ENCODE measurements around the gene MT1B. TPM values are rescaled to one million over a fixed set of nuclear protein-coding genes. Genes with fewer than 3 reads are reported as not detected.
A peak's percentile ranks its signal among the peaks of the same experiment; 100 is the strongest.

MT1B gene
- total and polyA plus RNA-seq, 2 of the 13 experiments (the other 11 are each of a cell fraction or from before 2014, with no cell fraction given): 0.89 TPM; not detected in 1

DNA sequence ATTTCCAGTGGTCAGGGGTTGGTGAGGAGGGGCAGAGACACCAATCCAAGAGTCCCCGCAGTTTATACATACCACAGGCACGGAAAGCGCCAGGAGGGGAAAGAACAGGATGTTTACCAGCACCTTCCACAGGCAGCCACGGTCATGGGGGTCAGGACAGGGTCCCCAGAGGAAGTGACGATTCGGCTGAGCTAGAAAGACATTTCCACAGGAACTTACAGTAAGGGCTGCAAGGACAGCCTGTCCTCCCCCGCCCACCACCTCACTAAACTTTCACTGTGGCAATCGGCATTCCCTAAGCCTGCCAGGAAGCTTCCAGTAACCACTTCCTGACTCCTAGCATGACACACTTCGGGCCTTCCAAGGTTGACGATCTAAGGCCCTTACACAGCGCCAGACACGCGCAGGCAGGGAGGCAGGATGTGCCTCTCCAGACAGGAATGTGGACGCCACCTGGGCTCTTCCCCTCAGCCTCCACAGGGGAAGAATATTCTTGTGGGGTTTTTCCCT, 44.5 kb upstream of the MT1B start (continued):
- TF ChIP-seq, protein P1, sequence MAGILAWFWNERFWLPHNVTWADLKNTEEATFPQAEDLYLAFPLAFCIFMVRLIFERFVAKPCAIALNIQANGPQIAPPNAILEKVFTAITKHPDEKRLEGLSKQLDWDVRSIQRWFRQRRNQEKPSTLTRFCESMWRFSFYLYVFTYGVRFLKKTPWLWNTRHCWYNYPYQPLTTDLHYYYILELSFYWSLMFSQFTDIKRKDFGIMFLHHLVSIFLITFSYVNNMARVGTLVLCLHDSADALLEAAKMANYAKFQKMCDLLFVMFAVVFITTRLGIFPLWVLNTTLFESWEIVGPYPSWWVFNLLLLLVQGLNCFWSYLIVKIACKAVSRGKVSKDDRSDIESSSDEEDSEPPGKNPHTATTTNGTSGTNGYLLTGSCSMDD (CRISPR knock-in tag; IDR thresholded peaks at IDR 0.05): no peak
- TF ChIP-seq ZNF546 (CRISPR knock-in tag; conservative IDR thresholded peaks at IDR 0.05) (no peak), GATAD1 (CRISPR knock-in tag; IDR thresholded peaks at IDR 0.05) (peak; percentile 75), KAT8 (CRISPR knock-in tag; IDR thresholded peaks at IDR 0.05) (peak; percentile 91), ZNF180 (CRISPR knock-in tag; IDR thresholded peaks at IDR 0.05; ENCODE audit: borderline replicate concordance, low read depth) (peak; percentile 61; the same call in 1 of the 2 replicates), ZNF138 (CRISPR knock-in tag; IDR thresholded peaks at IDR 0.05; ENCODE audit: low read depth) (0 out of 2 replicates have a peak, but pooled peaks have one; percentile 58), TCF7L2 (IDR thresholded peaks at IDR 0.05; ENCODE audit: low read depth, low read length) (no peak), ZNF672 (CRISPR knock-in tag; IDR thresholded peaks at IDR 0.05) (no peak), NR2F2 (IDR thresholded peaks at IDR 0.05; ENCODE audit: borderline replicate concordance, low read depth) (peak; percentile 73; the same call in 1 of the 2 replicates), RAD51 (IDR thresholded peaks at IDR 0.05; ENCODE audit: borderline replicate concordance) (no peak), KLF9 (CRISPR knock-in tag; IDR thresholded peaks at IDR 0.05; ENCODE audit: low read depth) (peak; percentile 90; the same call in 1 of the 2 replicates), ZNF24 (IDR thresholded peaks at IDR 0.05) (0 out of 2 replicates have a peak, but pooled peaks have one; percentile 6)
- TF ChIP-seq, protein P2, sequence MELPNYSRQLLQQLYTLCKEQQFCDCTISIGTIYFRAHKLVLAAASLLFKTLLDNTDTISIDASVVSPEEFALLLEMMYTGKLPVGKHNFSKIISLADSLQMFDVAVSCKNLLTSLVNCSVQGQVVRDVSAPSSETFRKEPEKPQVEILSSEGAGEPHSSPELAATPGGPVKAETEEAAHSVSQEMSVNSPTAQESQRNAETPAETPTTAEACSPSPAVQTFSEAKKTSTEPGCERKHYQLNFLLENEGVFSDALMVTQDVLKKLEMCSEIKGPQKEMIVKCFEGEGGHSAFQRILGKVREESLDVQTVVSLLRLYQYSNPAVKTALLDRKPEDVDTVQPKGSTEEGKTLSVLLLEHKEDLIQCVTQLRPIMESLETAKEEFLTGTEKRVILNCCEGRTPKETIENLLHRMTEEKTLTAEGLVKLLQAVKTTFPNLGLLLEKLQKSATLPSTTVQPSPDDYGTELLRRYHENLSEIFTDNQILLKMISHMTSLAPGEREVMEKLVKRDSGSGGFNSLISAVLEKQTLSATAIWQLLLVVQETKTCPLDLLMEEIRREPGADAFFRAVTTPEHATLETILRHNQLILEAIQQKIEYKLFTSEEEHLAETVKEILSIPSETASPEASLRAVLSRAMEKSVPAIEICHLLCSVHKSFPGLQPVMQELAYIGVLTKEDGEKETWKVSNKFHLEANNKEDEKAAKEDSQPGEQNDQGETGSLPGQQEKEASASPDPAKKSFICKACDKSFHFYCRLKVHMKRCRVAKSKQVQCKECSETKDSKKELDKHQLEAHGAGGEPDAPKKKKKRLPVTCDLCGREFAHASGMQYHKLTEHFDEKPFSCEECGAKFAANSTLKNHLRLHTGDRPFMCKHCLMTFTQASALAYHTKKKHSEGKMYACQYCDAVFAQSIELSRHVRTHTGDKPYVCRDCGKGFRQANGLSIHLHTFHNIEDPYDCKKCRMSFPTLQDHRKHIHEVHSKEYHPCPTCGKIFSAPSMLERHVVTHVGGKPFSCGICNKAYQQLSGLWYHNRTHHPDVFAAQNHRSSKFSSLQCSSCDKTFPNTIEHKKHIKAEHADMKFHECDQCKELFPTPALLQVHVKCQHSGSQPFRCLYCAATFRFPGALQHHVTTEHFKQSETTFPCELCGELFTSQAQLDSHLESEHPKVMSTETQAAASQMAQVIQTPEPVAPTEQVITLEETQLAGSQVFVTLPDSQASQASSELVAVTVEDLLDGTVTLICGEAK (IDR thresholded peaks at IDR 0.05): no peak
- TF ChIP-seq, protein P2 (CRISPR knock-in tag; IDR thresholded peaks at IDR 0.05): peak; percentile 78
- TF ChIP-seq, protein P3, sequence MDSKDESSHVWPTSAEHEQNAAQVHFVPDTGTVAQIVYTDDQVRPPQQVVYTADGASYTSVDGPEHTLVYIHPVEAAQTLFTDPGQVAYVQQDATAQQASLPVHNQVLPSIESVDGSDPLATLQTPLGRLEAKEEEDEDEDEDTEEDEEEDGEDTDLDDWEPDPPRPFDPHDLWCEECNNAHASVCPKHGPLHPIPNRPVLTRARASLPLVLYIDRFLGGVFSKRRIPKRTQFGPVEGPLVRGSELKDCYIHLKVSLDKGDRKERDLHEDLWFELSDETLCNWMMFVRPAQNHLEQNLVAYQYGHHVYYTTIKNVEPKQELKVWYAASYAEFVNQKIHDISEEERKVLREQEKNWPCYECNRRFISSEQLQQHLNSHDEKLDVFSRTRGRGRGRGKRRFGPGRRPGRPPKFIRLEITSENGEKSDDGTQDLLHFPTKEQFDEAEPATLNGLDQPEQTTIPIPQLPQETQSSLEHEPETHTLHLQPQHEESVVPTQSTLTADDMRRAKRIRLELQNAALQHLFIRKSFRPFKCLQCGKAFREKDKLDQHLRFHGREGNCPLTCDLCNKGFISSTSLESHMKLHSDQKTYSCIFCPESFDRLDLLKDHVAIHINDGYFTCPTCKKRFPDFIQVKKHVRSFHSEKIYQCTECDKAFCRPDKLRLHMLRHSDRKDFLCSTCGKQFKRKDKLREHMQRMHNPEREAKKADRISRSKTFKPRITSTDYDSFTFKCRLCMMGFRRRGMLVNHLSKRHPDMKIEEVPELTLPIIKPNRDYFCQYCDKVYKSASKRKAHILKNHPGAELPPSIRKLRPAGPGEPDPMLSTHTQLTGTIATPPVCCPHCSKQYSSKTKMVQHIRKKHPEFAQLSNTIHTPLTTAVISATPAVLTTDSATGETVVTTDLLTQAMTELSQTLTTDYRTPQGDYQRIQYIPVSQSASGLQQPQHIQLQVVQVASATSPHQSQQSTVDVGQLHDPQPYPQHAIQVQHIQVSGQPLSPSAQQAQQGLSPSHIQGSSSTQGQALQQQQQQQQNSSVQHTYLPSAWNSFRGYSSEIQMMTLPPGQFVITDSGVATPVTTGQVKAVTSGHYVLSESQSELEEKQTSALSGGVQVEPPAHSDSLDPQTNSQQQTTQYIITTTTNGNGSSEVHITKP (CRISPR knock-in tag; IDR thresholded peaks at IDR 0.05; ENCODE audit: low read depth): peak; percentile 85
